HepG2 (cell line): ENCODE measurements around the gene GRIP2.

Source experiments
- FOSL1 ChIP-seq: sonication (generic); formaldehyde crosslinking; IDR thresholded peaks from 2 replicates; pipeline ENCODE4 v1.9.0; 2021; ENCODE audit warnings: missing genetic modification reagents, borderline replicate concordance
- FOXP4 ChIP-seq: sonication (generic); formaldehyde crosslinking; IDR thresholded peaks from 2 replicates; pipeline ENCODE4 v1.4.0; 2020; ENCODE audit warnings: missing genetic modification reagents
- MAFF ChIP-seq: IDR thresholded peaks from 2 replicates; pipeline ENCODE4 v1.6.1; 2011; ENCODE audit warnings: low read depth, low read length, improper control_type of control experiment
- MIXL1 ChIP-seq: IDR thresholded peaks from 2 replicates; pipeline ENCODE4 v1.6.1; 2016
- PTBP1 ChIP-seq: fragments of 200-400 bp; formaldehyde crosslinking; IDR thresholded peaks from 2 replicates; pipeline ENCODE4 v1.6.1; 2018; ENCODE audit warnings: low read length, low read depth; ENCODE audit not compliant: poor library complexity, severe bottlenecking
- USF2 ChIP-seq, 2 experiments: sonication (generic) in 1 of 2; formaldehyde crosslinking in 1 of 2; IDR thresholded peaks; 2 replicates each; pipeline versions ENCODE4 v1.5.1 to v1.6.1; 2011 to 2020; ENCODE audit warnings: borderline replicate concordance in 1 of 2, low read depth in 1 of 2, low read length in 1 of 2, mild to moderate bottlenecking in 1 of 2, missing genetic modification reagents in 1 of 2, moderate library complexity in 1 of 2
- ZSCAN31 ChIP-seq: sonication (generic); formaldehyde crosslinking; IDR thresholded peaks from 2 replicates; pipeline ENCODE4 v1.5.0; 2020; ENCODE audit warnings: low read depth, mild to moderate bottlenecking, missing genetic modification reagents

- TF ChIP-seq MAFF = no peak
- no peak for TF ChIP-seq FOSL1
- TF ChIP-seq FOXP4 = no peak
- TF ChIP-seq ZSCAN31 (CRISPR knock-in tag) = no peak
- TF ChIP-seq MIXL1 = no peak
- no peak for TF ChIP-seq USF2 (IDR thresholded peaks at IDR 0.05; ENCODE audit: low read depth, low read length)
- TF ChIP-seq USF2 (CRISPR knock-in tag; IDR thresholded peaks at IDR 0.05; ENCODE audit: borderline replicate concordance) = no peak
- TF ChIP-seq PTBP1 = no peak
These were observed 1.6 kb downstream of the GRIP2 start for GRCh38 chr3:14538451-14539088.
